GM23338 (cell line): Measurements from ENCODE around the gene SLC25A30.

Experiments
- EZH2 ChIP-seq: fragments of 200-600 bp; sonication (generic); IDR thresholded peaks from one replicate; pipeline ENCODE4 v1.8.0; 2017; ENCODE audit warnings: antibody characterized with exemption, mild to moderate bottlenecking, low read depth; ENCODE audit not compliant: unreplicated experiment
- EZH2phosphoT487 ChIP-seq: fragments of 200-600 bp; sonication (generic); IDR thresholded peaks from one replicate; pipeline ENCODE4 v1.8.1; 2018; ENCODE audit warnings: antibody characterized with exemption; ENCODE audit not compliant: unreplicated experiment
- POLR2AphosphoS5 ChIP-seq: IDR thresholded peaks from 2 replicates; pipeline ENCODE4 v1.6.1; 2016; ENCODE audit warnings: antibody characterized with exemption, low read depth
- TF ChIP-seq, protein P1 (sequence below), 2 experiments: fragments of 200-600 bp in 1 of 2; sonication (generic) in 1 of 2; conservative IDR thresholded peaks; 2 replicates each; pipeline versions ENCODE4 v1.5.1 to v1.6.1; 2016 to 2017; ENCODE audit warnings: antibody characterized with exemption in 2 of 2, low read depth in 2 of 2, mild to moderate bottlenecking in 2 of 2, moderate library complexity in 1 of 2

DNA sequence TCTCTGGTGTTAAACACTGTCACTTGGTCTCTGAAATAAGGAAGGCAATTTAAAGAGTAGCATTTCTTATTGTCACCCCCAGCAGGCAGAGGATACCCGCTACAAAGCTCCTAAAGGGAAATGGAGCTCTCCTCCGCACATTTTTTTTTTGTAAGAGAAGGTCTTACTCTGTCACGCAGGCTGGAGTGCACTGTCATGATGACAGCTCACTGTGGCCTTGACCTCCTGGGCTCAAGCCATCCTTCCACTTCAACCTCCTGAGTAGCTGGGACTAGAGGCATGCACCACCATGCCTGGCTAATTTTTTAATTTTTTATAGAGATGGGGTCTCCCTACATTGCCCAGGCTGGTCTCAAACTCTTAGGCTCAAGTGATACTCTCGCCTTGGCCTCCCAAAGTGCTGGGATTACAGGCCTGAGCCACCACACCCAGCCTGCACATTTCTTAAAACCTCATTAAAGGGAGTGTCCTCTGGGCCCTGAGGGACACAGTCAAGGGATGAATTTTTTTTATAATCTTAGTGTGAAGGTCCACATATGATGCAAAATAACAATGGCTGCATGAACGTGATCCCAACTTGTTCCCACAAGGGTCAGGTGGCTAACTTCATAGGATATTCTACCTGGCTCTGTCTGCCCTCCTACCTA, 32.1 kb downstream of the SLC25A30 start:
- TF ChIP-seq, protein P1, sequence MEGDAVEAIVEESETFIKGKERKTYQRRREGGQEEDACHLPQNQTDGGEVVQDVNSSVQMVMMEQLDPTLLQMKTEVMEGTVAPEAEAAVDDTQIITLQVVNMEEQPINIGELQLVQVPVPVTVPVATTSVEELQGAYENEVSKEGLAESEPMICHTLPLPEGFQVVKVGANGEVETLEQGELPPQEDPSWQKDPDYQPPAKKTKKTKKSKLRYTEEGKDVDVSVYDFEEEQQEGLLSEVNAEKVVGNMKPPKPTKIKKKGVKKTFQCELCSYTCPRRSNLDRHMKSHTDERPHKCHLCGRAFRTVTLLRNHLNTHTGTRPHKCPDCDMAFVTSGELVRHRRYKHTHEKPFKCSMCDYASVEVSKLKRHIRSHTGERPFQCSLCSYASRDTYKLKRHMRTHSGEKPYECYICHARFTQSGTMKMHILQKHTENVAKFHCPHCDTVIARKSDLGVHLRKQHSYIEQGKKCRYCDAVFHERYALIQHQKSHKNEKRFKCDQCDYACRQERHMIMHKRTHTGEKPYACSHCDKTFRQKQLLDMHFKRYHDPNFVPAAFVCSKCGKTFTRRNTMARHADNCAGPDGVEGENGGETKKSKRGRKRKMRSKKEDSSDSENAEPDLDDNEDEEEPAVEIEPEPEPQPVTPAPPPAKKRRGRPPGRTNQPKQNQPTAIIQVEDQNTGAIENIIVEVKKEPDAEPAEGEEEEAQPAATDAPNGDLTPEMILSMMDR (conservative IDR thresholded peaks at IDR 0.05; ENCODE audit: low read depth in 2 of 2), result no peak
- TF ChIP-seq POLR2AphosphoS5, result no peak
- TF ChIP-seq EZH2phosphoT487, result no peak
- TF ChIP-seq EZH2, result no peak
